GM10847 (cell line): ENCODE data around the gene PCDH9.

Experiments used
- POLR2A ChIP-seq: IDR thresholded peaks from 2 replicates; pipeline ENCODE4 v1.6.1; 2011; ENCODE audit not compliant: insufficient read length; ENCODE audit errors: extremely low read depth

Gene PCDH9

GRCh38 chr13:66312312-66313087 lies 917.6 kb downstream of the PCDH9 start:
- TF ChIP-seq POLR2A: no peak

- no peak for TF ChIP-seq POLR2A
Measured at GRCh38 chr13:66305961-66306617, 924.0 kb downstream of the PCDH9 start.

- TF ChIP-seq POLR2A: no peak
Measured at GRCh38 chr13:66301482-66301881, 928.7 kb downstream of the PCDH9 start.

- no peak for TF ChIP-seq POLR2A
Measured at GRCh38 chr13:66301006-66301405, 929.1 kb downstream of the PCDH9 start.

GRCh38 chr13:66296875-66297274 lies 933.3 kb downstream of the PCDH9 start:
- no peak for TF ChIP-seq POLR2A

- TF ChIP-seq POLR2A: no peak
Measured at GRCh38 chr13:66296328-66296727, 933.8 kb downstream of the PCDH9 start.

GRCh38 chr13:66275416-66275815 lies 954.7 kb downstream of the PCDH9 start:
- no peak for TF ChIP-seq POLR2A

- no peak for TF ChIP-seq POLR2A
Measured at GRCh38 chr13:66273011-66273410, 957.1 kb downstream of the PCDH9 start.

- TF ChIP-seq POLR2A: no peak
Measured at GRCh38 chr13:66266761-66267160, 963.4 kb downstream of the PCDH9 start.

GRCh38 chr13:66266348-66266747 lies 963.8 kb downstream of the PCDH9 start:
- no peak for TF ChIP-seq POLR2A

GRCh38 chr13:66265371-66265770 lies 964.8 kb downstream of the PCDH9 start:
- TF ChIP-seq POLR2A: no peak

- TF ChIP-seq POLR2A: no peak
Measured at GRCh38 chr13:66264971-66265370, 965.2 kb downstream of the PCDH9 start.

GRCh38 chr13:66262330-66262729 lies 967.8 kb downstream of the PCDH9 start:
- TF ChIP-seq POLR2A: no peak
